T-helper 9 cell (primary cell): ENCODE measurements around the gene CFAP58.
"Not testable (repeated sequence)": the region's sequence is repeated elsewhere in the genome, so short reads cannot be mapped to it uniquely, and the experiment has no call there.

Experiments
- DNase-seq: peaks from one replicate; pipeline ENCODE4 v3.0.0-alpha.2; 2020

Gene CFAP58

GRCh38 chr10:104437226-104437625 is 83.6 kb downstream of the CFAP58 start:
- no peak for DNase-seq

- DNase-seq: no peak
Observed at GRCh38 chr10:104440221-104440620, 86.6 kb downstream of the CFAP58 start.

- no peak for DNase-seq
Observed at GRCh38 chr10:104441329-104442000, 87.8 kb downstream of the CFAP58 start.

- DNase-seq: no peak
Observed at GRCh38 chr10:104445359-104445758, 91.7 kb downstream of the CFAP58 start.

- no peak for DNase-seq
Observed at GRCh38 chr10:104446151-104446550, 92.5 kb downstream of the CFAP58 start.

GRCh38 chr10:104447331-104447730 is 93.7 kb downstream of the CFAP58 start:
- no peak for DNase-seq

GRCh38 chr10:104447906-104448305 is 94.3 kb downstream of the CFAP58 start:
- DNase-seq: no peak

GRCh38 chr10:104449391-104449790 is 95.8 kb downstream of the CFAP58 start:
- DNase-seq: no peak

- no peak for DNase-seq
Observed at GRCh38 chr10:104450490-104450889, 96.9 kb downstream of the CFAP58 start.

GRCh38 chr10:104450954-104451353 is 97.3 kb downstream of the CFAP58 start:
- DNase-seq: no peak

- no peak for DNase-seq
Observed at GRCh38 chr10:104452977-104453376, 99.3 kb downstream of the CFAP58 start.

- DNase-seq: no peak
Observed at GRCh38 chr10:104456802-104457542, 103.3 kb downstream of the CFAP58 start.

- no peak for DNase-seq
Observed at GRCh38 chr10:104457543-104457828, 103.9 kb downstream of the CFAP58 start.

GRCh38 chr10:104465575-104465974 is 111.9 kb downstream of the CFAP58 start:
- DNase-seq: not testable (repeated sequence)

GRCh38 chr10:104468818-104469217 is 115.2 kb downstream of the CFAP58 start:
- not testable (repeated sequence) for DNase-seq

- DNase-seq: no peak
Observed at GRCh38 chr10:104472505-104472904, 118.9 kb downstream of the CFAP58 start.

- no peak for DNase-seq
Observed at GRCh38 chr10:104472957-104473745, 119.5 kb downstream of the CFAP58 start.

GRCh38 chr10:104478380-104478779 is 124.7 kb downstream of the CFAP58 start:
- DNase-seq: no peak

GRCh38 chr10:104479906-104480593 is 126.4 kb downstream of the CFAP58 start:
- no peak for DNase-seq

- DNase-seq: no peak
Observed at GRCh38 chr10:104480797-104481196, 127.2 kb downstream of the CFAP58 start.

- no peak for DNase-seq
Observed at GRCh38 chr10:104483582-104483981, 129.9 kb downstream of the CFAP58 start.

GRCh38 chr10:104485632-104486031 is 132.0 kb downstream of the CFAP58 start:
- no peak for DNase-seq

GRCh38 chr10:104486803-104487202 is 133.2 kb downstream of the CFAP58 start:
- no peak for DNase-seq
